Tongue (tissue), 2 donors: ENCODE measurements around the gene AFF3. TPM values are rescaled to one million over a fixed set of nuclear protein-coding genes. Genes with fewer than 3 reads are reported as not detected.
A peak's percentile ranks its signal among the peaks of the same experiment; 100 is the strongest.

Experiments
- DNase-seq: peaks from one replicate; pipeline ENCODE4 v3.0.0-alpha.2; 2015
- total RNA-seq: library from RNA; depleted of rRNA; stranded (reverse); fragments of >200 nt; gene quantifications from one replicate; pipeline ENCODE4 v1.2.3, GENCODE V29; 2014

AFF3 gene
- total RNA-seq, 1 donor from 2014 or later, result 18.0 TPM

DNA sequence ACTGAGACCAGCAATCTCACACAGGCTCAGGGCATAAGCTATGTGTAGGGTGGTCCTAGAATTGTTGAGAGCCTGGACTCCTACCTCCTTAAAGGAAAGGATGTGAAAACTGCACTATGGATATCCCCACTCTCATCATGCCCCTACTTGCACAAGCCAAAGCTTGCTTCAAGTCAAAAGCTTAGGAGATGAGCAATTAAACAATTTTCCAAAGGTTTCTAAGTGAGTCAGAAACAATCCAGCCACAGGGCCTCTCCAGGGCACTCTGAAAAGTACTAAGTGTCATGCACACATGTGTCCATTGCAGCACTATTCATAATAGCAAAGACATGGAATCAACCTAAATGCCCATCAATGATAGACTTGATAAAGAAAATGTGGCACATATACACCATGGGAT, 215.4 kb downstream of the AFF3 start:
- DNase-seq, result no peak

DNA sequence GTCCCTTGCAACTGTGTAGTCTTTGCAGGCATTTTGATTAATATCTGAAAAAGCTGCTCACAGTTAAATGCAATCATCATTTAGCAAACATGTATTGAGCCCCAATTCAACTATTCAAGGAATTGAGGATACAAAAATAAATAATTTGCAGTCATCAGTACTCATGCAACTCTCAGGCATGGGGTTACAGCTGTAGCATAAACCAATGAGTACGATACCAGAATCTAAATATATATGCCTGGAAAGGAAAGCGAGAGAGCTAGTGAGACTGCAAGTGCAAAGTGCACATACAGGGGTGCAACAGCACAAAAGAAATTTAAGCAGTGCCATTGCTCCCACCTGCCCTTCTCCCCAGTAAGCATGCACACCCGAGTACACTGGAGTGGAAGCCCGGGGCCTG, 216.4 kb downstream of the AFF3 start:
- DNase-seq, result no peak

DNA sequence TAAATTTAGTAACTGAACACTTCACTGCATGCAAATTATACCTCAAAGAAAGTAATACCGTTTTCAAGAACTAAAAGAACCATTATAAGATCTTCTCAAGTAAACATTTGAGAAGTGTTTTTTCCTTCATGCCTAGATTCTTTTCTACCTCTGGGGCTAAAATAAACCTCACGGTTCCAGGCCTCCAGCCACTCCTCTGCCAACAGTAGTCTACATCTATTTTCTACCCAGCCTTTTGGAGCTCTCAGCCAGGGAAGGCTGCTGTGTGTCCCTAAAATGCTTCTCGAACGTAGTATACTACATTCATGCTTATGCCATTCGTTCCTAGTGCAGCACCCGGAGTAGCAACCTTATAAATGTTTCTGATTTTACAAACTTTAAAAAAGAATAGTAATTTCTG, 219.7 kb downstream of the AFF3 start:
- no peak for DNase-seq

DNA sequence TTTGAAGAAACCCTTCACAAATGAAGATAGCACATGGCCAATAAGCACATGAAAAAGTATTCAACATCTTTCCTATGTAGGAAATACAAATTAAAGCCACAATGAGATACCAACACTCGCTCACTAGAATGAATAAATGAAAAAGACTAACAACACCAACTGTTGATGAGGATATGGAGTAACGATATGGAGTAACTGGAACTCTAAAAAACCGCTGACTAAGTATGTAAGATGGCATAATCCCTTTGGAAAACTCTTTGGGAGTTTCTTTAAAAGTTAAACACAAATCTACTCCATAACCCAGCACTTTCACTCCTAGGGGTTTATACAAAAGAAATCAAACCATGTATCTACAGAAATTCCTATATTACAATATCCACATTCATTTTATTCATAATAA, 220.5 kb downstream of the AFF3 start:
- no peak for DNase-seq

DNA sequence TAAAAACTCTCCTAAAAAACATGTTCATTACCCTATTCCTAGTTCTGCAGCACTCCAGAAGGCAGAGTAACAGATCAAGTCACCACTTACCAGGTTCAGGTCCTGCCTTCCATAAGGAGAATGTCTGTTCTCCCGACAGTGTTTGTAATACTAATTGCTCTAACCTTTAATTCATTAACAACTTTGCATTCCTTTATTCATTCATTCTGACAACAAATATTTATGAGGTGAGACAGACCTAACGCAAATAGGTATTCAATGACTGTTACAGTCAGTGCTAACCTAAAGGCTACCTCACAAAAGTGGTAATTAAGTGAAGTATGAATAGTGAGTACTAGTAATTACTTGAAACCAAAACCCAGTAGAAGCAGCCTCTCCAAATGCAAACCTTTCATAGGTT, 224.0 kb downstream of the AFF3 start:
- no peak for DNase-seq

DNA sequence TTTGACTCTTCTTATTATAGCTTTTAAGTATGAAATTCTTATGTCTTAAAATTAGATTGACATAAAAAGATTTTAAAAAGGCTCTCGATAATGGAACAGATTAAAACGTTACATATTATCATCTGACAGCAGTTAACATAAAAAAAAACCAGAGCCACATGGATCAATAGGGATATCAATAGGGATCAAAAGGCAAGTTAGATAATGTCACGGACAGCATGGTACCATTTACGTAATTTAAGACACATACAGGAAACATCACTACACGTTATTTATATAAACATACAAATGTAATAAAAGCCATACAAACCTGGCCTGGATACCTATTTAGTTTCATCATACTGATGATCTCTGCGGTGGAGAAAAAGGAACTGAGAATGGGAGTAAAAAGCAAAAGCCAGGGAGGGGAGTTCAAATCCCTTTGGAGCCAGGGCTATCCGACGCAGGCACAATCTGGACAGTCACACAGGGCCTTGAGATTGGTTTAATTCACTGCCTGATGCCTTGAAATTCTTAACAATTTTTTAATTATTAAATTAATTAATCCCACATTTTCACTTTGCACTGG, 227.2 kb downstream of the AFF3 start:
- no peak for DNase-seq

DNA sequence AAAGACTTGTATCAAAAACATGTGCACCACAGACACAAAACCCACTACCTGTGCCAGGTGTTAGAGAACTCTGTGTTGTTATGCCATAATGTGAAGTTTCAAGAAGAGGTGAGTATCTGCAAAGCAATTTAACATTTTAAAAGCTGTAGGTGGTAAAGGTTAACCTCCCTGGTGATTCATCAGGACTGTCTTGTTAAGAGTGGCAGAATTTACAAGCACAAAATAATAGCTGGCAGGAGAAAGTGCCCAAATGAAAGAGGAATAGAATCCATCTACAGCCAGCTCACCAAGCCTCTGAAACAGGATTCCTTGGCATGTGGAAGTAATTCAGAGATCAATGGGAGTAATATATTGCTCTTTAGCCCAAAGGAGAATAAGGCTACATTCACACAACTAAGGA, 230.7 kb downstream of the AFF3 start:
- DNase-seq, result no peak

DNA sequence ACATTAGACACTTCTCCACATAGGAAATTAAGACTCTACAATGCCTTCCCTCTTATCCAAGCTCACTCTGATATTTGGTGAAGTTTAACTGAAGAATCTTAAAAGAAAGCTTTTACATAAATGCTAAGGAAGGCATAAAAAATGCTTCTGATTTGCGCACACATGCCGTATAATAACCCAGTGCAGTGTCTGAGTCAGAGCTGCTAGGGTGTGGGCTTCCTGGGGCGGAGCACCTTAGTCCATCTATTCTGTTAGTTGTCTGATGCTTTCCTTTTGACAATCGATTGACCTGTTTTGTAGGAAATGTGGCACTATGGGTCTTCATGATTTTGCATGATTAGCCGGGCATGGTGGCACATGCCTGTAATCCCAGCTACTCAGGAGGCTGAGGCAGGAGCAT, 231.5 kb downstream of the AFF3 start:
- DNase-seq, result no peak

DNA sequence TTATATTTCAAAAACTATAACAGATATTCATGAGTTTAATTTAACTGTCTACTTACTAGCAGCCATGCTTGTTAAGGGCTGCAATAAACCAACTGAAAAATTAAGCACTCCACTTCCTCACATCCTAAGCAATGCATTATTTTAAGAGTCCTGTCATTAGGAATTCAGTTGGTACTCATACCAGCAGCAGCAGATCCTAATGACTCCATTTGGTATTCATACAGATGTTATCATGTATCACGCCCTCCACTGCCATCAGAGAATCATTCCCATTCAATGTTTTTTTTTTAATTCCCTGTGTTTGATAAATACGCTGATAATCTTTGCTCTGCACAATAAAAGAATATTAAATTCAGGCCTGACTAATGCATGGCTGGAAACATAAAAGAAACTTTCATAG, 236.8 kb downstream of the AFF3 start:
- DNase-seq, result no peak

DNA sequence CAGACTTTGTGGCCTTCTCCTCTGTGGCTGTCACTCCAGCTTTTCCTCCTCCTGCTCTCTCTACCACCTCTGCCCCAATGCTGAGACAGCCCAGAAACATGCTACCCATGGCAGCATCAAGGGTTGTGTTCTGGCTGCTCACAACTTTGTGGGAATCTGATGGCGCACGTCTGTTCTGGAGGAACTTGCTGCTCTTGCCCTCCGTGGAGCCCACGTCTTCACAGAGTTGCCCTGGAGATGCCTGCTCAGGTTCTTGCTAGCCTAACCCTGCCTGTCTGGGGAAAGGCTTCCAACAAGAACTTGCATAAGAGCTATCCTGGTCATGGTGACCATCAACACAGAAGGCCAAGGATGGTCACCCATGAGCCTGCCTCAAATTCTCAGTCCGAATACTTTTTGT, 237.4 kb downstream of the AFF3 start:
- DNase-seq, result no peak

DNA sequence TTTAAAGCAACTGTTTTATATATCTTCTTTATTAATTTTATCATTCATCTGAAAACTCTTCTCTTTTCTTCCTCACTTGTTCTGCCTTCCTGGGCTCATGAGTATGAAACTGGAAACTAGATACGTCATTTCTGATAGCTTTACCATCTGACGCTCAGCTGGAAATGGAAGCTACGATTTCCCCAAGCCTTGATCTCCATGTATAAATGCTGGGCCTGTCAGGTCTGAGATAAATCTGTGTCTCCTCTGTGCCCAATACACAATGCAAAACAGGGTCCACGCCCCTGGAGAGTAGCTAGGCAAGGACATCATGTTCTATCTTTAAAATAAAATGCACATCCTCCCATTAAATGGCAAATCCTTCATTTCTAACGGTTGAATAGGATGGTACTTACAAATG, 238.4 kb downstream of the AFF3 start:
- no peak for DNase-seq

DNA sequence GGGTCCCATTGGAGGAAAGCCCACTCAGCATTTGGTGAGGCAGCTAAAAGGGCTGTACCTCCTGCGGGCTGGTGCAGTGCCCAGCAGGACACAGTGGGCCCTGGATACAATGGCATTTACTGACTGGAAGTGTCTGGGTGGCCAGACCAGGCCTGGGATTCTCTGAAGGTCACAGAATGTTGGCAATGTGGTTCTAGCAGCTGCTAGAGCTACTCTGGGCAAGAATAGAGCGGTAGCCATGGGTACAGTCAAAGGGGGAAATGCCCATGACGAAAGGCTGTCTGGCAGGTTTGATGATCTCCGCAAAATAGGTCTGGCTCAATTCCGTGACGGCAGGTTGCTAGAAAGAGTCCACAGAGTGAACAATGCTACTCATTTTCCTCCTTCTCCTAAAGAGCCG, 241.8 kb downstream of the AFF3 start:
- peak; percentile 65 for DNase-seq

DNA sequence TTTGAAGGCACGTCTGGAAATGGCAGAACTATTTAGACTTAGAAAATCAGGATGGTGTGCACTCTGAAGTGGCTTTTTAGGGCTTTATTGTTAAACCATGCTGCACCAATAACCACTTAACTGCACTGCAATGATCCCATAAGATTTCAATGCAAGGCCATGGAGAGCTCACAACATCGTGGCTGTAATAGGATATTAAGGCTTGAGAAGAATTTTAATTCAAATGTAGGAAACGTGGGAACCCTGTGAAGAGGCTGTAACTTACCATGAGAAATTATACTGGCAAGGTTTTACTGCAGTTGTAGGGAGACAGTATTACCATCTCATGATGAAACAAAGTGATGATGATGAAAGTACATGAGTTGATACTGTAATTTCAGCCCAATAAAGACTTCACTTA, 242.5 kb downstream of the AFF3 start:
- no peak for DNase-seq

DNA sequence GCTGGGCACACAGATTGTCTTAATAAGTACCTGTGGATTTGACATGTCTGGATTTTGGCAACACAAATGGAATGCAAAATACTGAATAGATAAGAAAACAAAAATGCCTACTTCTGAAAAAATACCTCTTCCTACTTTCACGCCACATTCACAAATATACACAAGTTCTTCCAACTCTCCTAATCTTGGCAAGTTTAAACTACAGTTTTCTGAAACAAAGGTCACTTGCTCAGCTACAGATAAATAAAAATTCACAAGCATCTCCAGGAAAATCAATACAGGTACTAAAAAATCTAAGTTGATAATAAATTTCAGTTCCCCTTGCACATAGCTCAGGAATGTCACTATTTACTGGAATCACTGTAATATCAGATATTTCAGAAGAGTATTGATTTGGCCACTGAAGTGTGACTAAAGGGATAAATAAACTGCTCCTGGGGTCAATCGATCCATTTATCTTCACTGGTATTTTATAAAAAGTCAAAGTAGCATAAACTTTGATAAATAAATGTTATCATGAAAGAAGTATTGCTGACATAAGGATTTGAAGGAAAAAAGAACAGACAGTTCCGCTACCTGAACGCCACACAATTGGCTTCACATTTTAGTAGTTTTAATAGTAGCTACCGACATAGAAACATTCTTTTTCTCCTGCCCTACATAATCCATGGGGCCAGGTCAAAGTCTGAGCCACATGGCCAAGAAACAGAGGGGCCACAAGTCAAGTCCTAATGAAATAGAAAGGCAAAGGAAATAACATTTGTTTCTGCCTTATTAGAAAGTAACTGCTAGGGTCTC, 243.1 kb downstream of the AFF3 start:
- DNase-seq, result no peak

DNA sequence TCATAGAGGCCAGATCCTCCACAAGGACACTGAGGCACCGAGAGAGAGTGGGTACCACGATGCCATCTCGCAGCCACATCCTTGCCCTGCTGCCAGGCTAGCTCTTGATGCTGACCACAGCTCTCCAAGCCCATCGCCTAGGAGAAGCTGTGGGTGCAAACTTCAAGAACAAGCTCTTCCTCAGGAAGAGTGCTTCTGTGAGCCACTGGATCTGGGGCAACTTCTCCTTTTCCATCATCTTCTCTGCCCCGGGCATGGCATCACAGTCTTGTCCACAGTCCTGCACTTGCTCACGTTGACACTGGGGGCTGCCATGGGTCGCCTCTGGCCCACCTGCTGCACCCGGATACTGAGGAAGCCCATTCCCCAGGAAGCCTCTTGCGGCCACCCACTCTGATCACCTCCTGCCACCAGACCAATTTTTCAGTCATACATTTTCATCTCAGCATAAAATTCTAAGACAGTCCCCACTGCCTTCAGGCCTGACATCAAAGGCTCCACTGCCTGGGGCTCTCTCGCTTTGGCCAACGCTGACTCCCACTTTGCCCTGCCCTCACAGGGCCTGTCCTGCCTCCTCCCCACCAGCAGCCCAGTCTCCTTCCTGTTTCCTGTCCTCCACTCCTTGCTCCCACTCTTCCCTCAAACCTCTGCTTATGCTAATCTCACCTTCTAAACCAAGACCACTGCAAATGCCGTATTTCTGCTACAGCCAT, 243.9 kb downstream of the AFF3 start:
- no peak for DNase-seq

DNA sequence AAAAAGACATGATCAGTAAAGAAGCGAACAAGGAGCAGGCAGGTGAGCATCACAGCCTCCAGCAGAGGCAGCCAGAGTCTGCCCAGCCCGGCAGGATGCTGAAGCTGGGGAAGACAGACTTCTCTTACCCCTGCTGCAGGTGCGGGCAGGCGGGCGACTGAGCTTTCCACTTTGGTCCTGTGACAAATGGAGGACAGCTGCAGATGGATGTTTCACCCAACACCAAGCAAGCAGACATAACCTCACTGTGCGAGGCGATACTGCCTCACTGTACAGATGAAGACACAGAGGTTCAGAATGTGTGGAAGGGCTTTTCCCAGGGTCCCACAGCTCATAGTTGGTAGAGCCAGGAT, 251.0 kb downstream of the AFF3 start:
- peak; percentile 51 for DNase-seq

DNA sequence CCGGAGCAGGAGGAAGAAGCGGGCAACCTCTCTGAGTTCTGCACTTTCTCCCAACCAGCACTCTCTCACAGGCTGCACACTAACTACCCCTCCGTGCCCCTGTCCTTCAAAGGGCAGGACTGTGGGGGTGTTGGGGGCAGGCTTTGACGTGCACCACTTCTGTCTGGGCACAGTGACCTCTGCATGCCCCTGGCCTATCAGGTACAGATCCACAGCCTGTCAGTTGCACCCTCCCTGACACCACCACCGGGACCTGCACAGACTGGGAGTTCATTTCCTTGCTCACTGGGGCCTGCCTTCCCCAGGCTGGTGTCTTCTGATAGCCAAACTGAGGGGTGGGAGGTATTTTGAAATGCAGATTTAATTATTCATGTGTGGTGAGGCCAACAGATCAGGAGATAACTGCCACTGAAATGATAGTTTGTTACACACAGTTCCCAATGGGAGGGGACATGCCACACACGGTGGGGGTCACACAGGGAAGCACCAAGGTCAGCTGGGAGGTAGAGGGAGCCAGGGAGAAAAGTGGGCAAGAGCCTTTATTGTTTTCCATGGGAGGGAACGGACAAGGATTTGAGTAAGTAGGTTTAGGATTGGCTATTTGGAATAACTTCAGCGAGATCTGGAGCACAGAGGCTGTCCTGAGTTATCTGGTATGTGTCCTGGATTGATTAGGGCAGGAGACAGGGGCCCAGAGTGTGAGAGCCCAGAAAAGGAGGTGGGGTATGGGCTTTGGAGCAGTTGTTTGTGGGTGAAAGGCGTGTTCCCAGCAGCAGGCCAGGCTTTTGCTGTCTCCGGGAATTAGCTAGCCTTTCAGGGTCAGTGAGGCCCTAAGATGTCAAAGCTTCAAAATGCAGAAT, 251.6 kb downstream of the AFF3 start:
- no peak for DNase-seq

DNA sequence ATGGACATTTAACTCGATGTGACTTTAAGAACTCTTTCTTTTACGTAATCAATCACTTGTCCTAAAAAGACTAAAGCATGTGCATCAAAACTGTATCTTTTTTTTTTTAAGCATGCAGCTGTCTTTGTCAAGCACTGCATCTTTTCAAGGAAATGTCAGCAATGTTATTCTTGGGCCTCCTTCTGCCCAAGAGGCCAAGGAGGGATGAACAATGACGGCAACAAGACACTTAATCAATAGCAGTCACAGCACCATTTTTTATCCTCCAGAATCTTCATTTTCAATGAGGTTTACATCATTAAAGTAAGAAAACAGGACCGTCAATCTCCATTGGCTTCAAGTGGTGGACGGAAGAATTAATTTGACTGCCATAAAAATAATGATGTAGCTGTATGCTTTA, 253.8 kb downstream of the AFF3 start:
- no peak for DNase-seq

DNA sequence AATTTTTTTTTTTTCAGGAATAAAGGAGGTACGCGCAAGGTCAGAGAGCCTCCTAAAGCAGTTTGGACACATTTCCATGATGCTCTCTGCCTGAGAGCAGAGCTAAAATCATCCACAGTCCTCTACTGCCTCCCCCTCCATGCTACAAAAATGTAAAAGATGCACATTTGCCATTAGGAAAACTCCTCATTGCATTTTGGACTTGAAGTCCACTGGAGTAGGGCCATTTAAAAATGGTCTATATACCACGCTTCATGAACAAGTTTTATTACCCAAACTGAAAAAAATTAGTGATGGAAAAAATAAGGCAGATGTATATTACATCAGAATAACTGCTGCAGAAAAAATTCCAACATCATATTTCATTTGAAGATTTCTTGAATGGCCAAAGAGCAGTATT, 256.0 kb downstream of the AFF3 start:
- DNase-seq, result no peak

DNA sequence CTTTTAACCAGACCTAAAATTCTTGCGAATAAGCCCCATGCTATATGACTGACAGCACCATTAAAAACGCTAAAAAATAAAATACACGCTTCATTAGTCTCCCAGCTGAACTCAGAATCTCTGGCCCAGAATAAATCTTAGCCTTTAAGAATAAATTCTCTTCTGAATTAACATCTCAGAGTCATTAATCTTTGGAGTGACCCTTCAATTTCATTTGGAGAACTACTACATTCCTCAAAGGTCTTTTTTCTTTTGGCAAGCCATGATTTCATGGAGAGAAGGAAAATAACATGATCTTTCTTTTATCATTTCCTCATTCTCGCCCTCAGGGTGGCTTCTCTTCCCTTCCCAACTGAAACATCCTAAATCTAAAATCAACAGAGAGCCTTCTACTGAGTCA, 259.0 kb downstream of the AFF3 start:
- no peak for DNase-seq

DNA sequence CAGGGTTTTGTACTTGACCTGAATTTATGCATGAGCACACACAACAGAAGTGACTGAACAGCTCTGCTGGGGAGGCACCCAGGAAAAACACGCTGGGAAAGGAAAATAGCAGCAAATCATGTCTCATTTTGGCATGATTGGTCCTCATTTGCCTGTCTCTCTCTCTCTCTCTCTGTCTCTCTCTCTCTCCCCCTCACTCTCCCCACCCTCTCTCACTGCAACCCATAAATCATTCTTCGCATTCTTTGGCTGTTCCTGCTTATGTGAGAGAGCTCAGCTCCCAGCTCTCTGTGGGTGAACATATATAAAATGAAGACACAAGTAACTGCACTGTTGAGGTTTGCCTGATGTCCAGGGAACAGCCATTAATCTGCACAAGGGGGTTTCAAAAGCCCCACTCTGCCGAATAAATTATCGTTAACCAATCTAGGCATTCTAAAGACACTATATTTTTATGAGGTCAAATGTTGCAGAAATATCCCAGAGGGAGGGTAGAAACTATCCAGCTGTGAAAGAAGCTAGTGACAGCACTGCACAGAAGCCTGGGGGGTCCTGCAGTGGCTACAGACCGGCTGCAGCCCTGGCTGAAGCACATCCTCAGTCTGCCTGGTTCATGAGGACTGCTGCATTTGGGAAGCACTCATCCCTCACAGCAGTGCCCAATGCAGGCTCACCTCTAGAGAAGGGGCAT, 260.3 kb downstream of the AFF3 start:
- peak; percentile 65 for DNase-seq

DNA sequence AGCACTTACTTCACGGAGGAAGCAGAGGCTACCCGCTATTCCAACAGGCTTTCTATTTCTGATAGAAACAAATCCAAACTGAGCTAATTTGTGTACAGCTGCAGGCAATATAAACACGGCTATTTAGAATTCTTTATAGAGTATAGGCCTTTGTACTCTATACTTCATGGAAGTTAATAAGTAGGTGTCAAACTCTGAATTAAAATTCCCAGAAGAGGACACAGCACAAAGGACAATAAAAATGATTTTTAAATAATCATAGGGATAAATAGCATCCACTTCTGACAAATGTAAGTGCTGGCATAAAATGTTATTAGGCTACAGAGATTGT, 261.5 kb downstream of the AFF3 start:
- no peak for DNase-seq
